Mesothelial cell of epicardium (in vitro differentiated cells): ENCODE measurements around the gene ADAMTS5. TPM values are rescaled to one million over a fixed set of nuclear protein-coding genes. Genes with fewer than 3 reads are reported as not detected.

Experiments
- DNase-seq, 2 experiments: peaks; one replicate each; pipeline ENCODE4 v3.0.0; 2021; ENCODE audit warnings: low spot score in 2 of 2; ENCODE audit not compliant: unreplicated experiment in 2 of 2
- H3K27ac Mint-ChIP-seq: 2 replicates; pipeline ENCODE4 v1.8.0; 2021; ENCODE audit warnings: mixed read lengths
- H3K27me3 Mint-ChIP-seq: 2 replicates; pipeline ENCODE4 v1.8.0; 2021; ENCODE audit warnings: low read depth, mixed read lengths
- H3K36me3 Mint-ChIP-seq: 2 replicates; pipeline ENCODE4 v1.8.0; 2021; ENCODE audit warnings: mixed read lengths
- H3K4me1 Mint-ChIP-seq: 2 replicates; pipeline ENCODE4 v1.8.0; 2021; ENCODE audit warnings: mixed read lengths
- H3K4me3 Mint-ChIP-seq: 2 replicates; pipeline ENCODE4 v1.8.0; 2021; ENCODE audit warnings: mild to moderate bottlenecking, moderate library complexity, mixed read lengths
- H3K9me3 Mint-ChIP-seq: 2 replicates; pipeline ENCODE4 v1.8.0; 2021; ENCODE audit warnings: mixed read lengths
- total RNA-seq: library from RNA; stranded (reverse); gene quantifications from 3 replicates; pipeline ENCODE4 v1.2.1, GENCODE V29; 2021
- TF ChIP-seq, protein P1 (sequence below): fragments of 200-600 bp; sonication (generic); IDR thresholded peaks from one replicate; pipeline ENCODE4 v1.5.0; 2021; ENCODE audit warnings: antibody characterized with exemption; ENCODE audit not compliant: unreplicated experiment

Gene ADAMTS5
- total RNA-seq, 1 donor from 2014 or later: 4.4 TPM

DNA sequence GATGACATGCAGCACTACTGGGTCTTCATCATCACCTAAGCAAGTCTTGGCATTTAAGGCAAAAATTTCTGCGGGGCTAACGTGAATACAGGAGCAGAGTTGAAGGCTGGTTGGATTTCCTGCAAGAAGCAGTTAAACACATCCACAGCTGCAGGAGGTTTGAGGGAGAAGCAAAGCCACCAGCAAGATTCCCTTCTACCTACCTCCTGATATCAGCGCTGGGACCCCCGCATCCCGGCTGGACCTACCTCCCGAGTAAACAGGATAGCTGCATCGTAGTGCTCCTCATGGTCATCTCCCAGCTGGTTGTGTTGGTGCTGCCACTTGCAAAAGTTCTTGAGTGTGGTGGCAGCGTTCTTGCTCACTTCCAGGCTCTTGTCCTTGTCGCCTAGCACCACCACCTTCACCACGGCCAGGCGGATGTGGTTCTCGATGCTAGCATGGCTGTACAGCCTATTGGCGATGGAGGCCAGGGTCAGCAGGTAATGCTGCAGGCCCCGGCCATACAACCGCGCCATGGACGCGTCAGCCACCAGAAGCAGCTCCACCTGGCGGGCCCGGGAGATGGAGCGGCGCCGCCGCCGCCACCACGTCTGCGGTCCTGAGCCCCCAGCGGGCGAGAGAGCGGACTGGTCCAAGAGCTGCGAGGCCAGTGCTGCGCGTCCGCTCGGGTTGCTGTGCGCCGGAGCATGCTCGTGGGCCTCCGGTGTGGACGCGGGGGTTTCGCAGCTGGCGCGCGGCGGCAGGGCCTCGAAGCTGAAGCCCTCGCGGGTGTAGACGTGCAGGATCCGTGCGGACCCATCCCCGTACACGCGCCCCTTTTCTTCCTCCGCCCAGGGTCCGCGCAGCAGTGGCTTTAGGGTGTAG lies 1.6 kb downstream of the ADAMTS5 start:
- no peak overlapping the region for H3K27ac Mint-ChIP-seq
- no peaks in the 10 kb centered on the region for H3K36me3 Mint-ChIP-seq
- H3K27me3 Mint-ChIP-seq: peaks cover 36% of the 10 kb centered on the region
- TF ChIP-seq, protein P1, sequence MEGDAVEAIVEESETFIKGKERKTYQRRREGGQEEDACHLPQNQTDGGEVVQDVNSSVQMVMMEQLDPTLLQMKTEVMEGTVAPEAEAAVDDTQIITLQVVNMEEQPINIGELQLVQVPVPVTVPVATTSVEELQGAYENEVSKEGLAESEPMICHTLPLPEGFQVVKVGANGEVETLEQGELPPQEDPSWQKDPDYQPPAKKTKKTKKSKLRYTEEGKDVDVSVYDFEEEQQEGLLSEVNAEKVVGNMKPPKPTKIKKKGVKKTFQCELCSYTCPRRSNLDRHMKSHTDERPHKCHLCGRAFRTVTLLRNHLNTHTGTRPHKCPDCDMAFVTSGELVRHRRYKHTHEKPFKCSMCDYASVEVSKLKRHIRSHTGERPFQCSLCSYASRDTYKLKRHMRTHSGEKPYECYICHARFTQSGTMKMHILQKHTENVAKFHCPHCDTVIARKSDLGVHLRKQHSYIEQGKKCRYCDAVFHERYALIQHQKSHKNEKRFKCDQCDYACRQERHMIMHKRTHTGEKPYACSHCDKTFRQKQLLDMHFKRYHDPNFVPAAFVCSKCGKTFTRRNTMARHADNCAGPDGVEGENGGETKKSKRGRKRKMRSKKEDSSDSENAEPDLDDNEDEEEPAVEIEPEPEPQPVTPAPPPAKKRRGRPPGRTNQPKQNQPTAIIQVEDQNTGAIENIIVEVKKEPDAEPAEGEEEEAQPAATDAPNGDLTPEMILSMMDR: peak; percentile 19
- H3K9me3 Mint-ChIP-seq: no peaks in the 10 kb centered on the region
- peaks cover 34% of the 10 kb centered on the region for H3K4me1 Mint-ChIP-seq
- DNase-seq: peak; percentile 40 to 72
- peak overlapping the region; percentile 88 for H3K4me3 Mint-ChIP-seq

DNA sequence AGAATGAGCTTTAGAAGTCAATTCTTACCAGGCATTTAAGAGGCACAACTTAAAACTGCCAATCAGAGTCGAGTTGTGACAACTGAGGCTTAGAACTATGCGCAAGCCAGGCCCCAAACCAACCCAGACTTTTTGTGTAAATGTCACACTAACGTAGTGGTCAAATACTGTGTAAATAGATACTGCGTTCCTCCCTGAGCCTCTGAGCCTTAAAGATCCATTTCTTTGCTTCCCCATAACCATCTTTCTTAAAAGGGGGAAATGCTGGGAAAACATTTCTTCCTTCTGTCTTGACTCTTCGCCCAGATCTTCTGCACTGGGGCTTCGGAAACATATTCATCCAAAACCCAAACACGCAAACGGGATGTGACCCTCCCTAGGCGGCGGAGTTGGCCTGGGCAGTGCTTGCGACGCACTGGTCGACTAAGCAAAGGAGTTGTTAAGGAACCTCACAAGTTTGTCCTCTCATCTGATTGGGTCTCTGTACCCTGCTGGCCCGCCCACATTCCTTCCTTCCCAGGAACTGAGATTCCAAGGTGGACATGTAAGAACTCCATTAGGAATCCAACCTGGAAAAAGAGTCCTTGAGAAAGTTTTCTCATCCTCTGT lies 2.6 kb downstream of the ADAMTS5 start:
- Mint-ChIP-seq H3K4me1 (peaks cover 34% of the 10 kb centered on the region), H3K9me3 (no peaks in the 10 kb centered on the region), H3K27ac (no peak overlapping the region), H3K27me3 (peaks cover 36% of the 10 kb centered on the region), H3K36me3 (no peaks in the 10 kb centered on the region), H3K4me3 (peak overlapping the region; percentile 88)
- no peak for DNase-seq
- TF ChIP-seq, protein P1: no peak

DNA sequence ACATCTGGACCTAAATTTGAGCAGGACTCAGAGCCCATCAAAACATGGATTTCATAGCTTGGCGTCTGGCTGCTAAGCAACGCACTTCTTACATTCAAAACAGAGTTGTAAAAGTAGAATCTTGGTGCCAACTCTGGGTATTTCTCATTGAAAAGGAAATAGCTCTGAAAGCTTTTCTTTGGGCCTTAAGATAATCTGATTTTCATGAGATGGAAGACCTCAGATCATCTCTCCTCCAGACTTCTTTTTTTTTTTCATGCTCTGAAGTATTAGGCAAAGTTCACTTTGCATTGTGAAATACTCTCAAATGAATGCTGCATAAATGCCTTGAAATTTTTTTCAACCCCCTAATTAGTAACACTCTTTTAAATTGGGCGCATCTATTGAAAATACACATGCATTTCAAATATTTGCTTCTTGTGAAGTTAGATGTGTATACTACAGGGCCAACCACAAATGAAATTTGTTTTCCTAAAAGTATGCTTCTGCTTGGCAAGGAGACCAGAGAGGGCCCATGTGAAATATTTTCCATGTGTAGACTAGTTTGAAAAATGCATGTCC lies 4.2 kb downstream of the ADAMTS5 start:
- DNase-seq: no peak
- no peak overlapping the region for H3K27ac Mint-ChIP-seq

DNA sequence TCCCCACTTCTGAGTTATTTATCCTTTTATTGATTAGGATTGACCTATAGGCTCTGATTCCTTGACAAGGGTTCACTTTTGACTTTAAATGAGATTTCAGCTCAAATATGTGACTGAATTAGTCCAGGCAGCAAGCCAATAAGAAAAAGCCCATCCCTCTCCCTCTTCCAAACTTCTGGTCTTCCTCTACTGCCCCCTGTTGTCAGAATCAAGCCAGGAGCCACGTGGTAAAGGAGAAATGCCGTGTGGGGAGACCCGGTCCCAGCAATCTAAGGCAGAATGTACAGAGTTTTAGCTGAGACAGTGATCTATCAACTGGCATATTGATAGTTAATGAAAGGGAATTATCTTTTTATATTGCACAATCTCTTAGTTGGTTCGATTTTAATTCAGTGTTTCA lies 5.2 kb downstream of the ADAMTS5 start:
- DNase-seq: no peak
- H3K4me3 Mint-ChIP-seq: no peak overlapping the region
- H3K27me3 Mint-ChIP-seq: peaks cover 21% of the 10 kb centered on the region
- no peaks in the 10 kb centered on the region for H3K36me3 Mint-ChIP-seq
- H3K27ac Mint-ChIP-seq: no peak overlapping the region
- no peaks in the 10 kb centered on the region for H3K9me3 Mint-ChIP-seq
- TF ChIP-seq, protein P1: no peak
- H3K4me1 Mint-ChIP-seq: peaks cover 25% of the 10 kb centered on the region

More for the DNA sequence above, 4.2 kb downstream of the ADAMTS5 start:
- H3K4me1 Mint-ChIP-seq: peaks cover 33% of the 10 kb centered on the region
- no peaks in the 10 kb centered on the region for H3K36me3 Mint-ChIP-seq
- H3K27me3 Mint-ChIP-seq: peaks cover 28% of the 10 kb centered on the region
- TF ChIP-seq, protein P1: no peak
- H3K9me3 Mint-ChIP-seq: no peaks in the 10 kb centered on the region
- no peak overlapping the region for H3K4me3 Mint-ChIP-seq

DNA sequence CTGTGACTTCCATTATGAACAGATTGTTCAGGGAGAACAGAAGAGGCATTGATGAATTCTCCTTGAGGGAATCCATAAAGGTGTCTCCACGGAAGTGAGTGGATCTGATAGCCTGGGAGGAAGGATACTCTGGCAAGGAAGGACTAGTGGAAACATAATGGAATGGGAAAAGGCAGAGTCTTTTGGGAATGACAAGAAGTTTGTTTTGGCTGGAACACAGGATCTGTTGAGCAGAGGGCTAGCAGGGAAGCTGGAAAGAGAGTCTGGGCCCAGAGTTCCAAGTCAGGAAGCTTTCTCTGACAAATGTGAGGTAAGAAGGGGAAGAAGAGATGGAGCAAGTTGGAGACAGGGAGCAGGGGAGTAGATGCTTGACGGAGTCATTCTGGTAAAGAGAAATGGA lies 8.1 kb downstream of the ADAMTS5 start:
- Mint-ChIP-seq H3K9me3 (no peaks in the 10 kb centered on the region), H3K27me3 (peaks cover 5% of the 10 kb centered on the region), H3K4me3 (no peak overlapping the region), H3K4me1 (peaks cover 7% of the 10 kb centered on the region), H3K27ac (no peak overlapping the region), H3K36me3 (no peaks in the 10 kb centered on the region)
- TF ChIP-seq, protein P1: no peak
- DNase-seq: no peak
